VCaP (cell line): ENCODE results near the gene PSMG3.

Source experiments
- H3K27ac ChIP-seq: fragments of 450-650 bp; 2 replicates; pipeline ENCODE4 v1.5.1; 2017
- TF ChIP-seq, protein P1 (sequence below): fragments of 450-650 bp; conservative IDR thresholded peaks from 2 replicates; pipeline ENCODE4 v1.5.1; 2017; ENCODE audit warnings: mild to moderate bottlenecking, moderate library complexity

Gene PSMG3

DNA sequence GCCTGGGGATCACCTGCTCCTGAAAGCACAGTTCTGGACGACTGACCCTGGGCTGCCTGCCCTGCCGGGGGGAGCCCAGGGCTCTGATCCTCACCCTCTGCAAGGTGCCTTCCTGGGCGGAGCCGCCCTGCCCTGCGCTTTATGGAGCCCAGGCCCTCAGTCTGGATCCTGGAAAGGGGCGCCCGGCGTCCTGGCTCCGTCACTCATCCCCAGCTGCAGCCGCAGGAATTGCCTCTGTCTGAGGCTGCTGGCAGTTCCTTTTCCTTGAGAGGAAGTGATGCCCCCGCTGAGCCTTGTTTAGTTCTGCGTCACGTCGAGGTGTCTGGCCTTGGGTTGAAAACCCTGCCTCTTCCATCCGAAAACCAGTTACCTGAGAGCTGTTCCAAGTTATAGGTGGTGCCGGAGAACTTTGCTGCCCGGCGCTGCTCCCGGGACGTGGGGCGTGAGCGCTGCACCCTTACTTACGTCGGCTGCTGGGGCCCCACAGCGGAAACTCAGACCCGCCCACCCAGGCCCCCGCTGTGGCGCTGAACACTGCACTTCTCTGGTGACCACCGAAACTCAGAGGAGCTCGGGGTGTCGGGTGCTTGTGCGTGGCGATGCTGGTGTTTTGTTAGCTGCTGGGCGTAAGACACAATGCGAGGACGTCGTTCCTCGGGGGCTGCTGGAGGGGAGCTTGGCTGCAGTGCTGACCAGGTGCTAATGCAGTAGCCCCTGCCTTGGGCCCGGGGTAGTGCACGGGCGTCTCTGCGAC, 34.0 kb downstream of the PSMG3 start:
- TF ChIP-seq, protein P1, sequence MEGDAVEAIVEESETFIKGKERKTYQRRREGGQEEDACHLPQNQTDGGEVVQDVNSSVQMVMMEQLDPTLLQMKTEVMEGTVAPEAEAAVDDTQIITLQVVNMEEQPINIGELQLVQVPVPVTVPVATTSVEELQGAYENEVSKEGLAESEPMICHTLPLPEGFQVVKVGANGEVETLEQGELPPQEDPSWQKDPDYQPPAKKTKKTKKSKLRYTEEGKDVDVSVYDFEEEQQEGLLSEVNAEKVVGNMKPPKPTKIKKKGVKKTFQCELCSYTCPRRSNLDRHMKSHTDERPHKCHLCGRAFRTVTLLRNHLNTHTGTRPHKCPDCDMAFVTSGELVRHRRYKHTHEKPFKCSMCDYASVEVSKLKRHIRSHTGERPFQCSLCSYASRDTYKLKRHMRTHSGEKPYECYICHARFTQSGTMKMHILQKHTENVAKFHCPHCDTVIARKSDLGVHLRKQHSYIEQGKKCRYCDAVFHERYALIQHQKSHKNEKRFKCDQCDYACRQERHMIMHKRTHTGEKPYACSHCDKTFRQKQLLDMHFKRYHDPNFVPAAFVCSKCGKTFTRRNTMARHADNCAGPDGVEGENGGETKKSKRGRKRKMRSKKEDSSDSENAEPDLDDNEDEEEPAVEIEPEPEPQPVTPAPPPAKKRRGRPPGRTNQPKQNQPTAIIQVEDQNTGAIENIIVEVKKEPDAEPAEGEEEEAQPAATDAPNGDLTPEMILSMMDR, result no peak
- no peak overlapping the region for H3K27ac ChIP-seq

DNA sequence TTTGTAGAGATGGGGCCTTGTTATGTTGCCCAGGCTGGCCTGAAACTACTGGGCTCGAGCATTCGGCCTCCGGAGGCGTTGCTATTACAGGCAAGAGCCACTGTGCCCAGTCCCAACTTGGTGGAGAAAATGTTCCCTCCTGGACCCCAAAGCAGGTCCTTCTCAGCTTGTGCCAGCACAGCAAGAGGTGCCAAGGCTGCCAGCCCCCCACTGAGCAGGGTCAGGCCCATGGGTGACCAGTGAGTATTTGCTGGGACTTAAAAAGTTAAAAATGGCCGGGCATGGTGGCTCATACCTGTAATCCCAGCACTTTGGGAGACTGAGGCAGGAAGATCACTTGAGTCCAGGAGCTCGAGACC, 34.8 kb downstream of the PSMG3 start:
- no peak overlapping the region for H3K27ac ChIP-seq
- TF ChIP-seq, protein P1, result no peak

DNA sequence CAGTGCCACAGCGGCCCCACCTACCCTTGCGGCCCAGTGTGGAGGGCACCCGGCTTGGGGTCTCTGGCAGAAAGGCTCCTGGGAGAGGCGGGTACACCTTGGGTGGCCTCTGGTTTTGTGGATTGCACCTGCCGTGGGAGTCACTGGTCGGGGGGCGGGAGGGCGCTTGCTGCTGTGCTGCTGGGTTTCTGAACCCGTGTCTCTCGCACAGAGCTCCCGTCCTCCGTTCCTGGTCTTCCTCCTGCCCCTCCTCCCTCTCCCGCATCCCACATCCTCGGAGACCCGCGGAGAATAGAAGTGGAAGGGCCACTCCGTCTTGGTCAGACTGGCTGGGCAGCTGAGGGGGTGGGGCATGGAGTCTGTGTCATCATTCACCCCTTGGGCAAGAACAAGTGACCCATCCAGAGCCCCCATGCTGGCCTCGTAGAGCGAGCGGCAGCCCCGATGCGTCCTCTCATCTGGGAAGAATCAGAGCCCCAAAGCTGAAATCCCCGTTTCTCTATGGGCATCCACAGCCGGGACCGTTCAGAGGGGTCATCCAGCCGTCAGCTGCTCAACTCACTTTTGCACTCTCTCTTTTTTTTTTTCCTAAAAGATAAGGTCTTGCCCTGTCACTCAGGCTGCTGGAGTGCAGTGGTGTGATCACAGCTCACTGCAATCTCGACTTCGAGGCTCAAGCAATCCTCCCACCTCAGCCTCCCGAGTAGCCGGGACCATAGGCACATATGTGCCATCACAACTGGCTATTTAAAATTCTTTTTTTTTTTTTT, 35.3 kb downstream of the PSMG3 start:
- H3K27ac ChIP-seq, result peak overlapping the region; percentile 94
- TF ChIP-seq, protein P1, result no peak

DNA sequence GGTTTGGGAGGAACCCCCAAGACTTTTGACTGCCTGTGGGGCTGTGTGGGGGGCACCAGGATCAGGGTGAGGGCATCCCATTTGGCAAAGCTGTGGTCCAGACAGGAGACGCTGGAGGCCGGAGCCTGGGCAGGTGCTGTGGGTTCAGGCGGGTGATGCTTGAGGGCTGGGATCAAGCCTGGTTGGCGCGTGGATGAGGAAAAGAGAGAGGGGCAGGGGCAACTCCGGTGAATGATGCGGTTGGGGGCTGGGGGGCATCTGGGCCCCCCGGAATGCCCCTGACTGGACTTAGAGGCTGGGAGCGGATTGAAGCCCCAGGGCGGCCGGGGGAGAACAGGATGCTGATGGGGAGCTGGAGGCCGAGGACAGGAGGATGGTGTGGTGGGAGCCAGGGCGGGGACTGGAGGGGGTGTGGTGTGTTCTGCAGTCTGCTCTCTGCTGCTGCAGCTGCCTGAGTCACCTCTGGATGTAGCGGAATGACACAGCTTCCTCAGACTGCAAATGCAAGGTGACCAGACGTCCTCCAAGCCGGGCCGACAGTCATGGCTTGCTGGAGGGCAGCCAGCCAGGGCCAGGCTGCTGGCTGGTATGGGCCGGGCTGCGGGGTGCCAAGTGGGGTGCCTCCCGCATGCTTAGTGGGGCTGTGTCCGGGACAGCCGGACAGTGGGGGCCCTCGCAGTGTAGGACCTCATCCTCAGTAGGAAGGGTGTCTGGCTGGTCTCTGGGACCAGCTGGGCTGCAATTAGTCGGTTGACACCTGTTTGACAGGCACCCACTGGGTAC, 36.1 kb downstream of the PSMG3 start:
- TF ChIP-seq, protein P1, result no peak
- peak overlapping the region; percentile 94 for H3K27ac ChIP-seq

DNA sequence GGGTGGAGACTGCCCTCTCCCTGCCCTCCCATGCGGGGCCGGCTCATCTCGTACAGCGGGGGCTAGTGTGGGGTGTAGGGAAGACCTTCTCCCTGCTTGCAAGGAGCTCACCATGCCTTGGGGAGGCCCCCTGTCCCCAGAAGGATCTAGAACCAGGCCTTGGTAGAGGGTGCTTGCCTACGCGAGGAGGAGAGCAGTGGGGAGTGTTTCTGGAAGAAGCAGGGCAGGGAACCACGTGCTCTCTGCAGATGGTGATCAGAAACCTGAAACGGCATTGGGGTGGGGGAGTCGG, 36.6 kb downstream of the PSMG3 start:
- H3K27ac ChIP-seq, result peak overlapping the region; percentile 94
- TF ChIP-seq, protein P1, result no peak

DNA sequence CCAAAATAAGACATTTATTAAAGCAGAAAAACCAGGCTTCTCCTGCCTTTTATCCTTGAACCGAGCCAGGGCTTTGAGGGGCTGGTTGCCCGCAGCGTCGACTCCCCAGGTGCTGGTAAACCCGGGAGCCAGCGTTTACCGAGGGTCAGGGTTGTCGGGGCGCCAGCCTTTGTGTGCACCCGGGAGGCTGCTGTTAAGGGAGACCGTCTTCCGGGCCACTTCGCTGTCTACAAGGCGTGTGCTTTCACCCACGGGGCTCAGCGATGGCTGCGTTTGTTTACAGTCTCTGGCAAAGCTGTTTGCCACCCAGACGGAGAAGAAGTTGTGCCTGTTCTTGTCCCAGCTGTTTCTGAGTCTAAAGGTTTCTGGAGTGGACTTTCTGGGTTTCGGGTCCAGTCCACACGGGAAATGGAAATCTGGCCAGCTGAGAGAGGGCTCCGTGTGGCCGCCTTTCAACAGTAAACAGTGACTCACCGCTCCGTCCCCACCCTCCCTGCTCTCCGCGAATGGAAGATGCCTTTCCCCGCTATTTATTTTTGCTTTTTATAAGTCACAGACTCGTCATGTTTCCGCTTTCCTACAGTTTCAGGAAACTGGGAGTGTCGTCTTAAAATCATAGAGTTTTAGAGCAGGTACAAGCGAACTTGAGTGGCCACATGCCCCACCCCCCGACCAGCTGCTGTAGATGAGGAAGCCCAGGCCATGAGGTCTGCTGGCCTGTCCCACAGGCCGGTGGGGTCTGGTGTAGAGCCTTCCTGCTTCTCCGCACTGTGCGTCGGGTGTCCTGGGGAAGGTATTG, 37.2 kb downstream of the PSMG3 start:
- TF ChIP-seq, protein P1, result no peak
- peak overlapping the region; percentile 94 for H3K27ac ChIP-seq
